Cardiac muscle cell (in vitro differentiated cells and primary cell): ENCODE data around the gene OR4K1. TPM values are rescaled to one million over a fixed set of nuclear protein-coding genes. Genes with fewer than 3 reads are reported as not detected.
"Not testable (repeated sequence)": the region's sequence is repeated elsewhere in the genome, so short reads cannot be mapped to it uniquely, and the experiment has no call there.

Experiments used
- DNase-seq, 2 donors: peaks; one replicate each; pipeline versions ENCODE4 v3.0.0 to v3.0.0-alpha.2; 2010 to 2017; ENCODE audit warnings: low read depth in 1 of 2, low spot score in 1 of 2
- H3K27ac ChIP-seq: fragments of 200-600 bp; sonication (generic); 2 replicates; pipeline ENCODE4 v1.5.1; 2016
- H3K27me3 ChIP-seq: fragments of 200-600 bp; sonication (generic); 2 replicates; pipeline ENCODE4 v1.6.0; 2016; ENCODE audit warnings: control low read depth
- H3K36me3 ChIP-seq: fragments of 200-600 bp; sonication (generic); 2 replicates; pipeline ENCODE4 v1.5.1; 2016; ENCODE audit warnings: control low read depth
- H3K4me1 ChIP-seq: fragments of 200-600 bp; sonication (generic); 2 replicates; pipeline ENCODE4 v1.8.1; 2017; ENCODE audit warnings: low read depth, mild to moderate bottlenecking, mixed run types
- H3K4me3 ChIP-seq: fragments of 200-600 bp; sonication (generic); 2 replicates; pipeline ENCODE4 v1.5.1; 2016; ENCODE audit warnings: mild to moderate bottlenecking
- H3K9me3 ChIP-seq: fragments of 200-600 bp; sonication (generic); 2 replicates; pipeline ENCODE4 v1.5.1; 2017; ENCODE audit warnings: low read depth, mild to moderate bottlenecking, control low read depth
- polyA plus RNA-seq: library from polyadenylated mRNA; unstranded; fragments of >200 nt; fragmentation: Nextera tagmentation; extraction: Ambion mirVana; gene quantifications from 2 replicates; pipeline ENCODE4 v1.2.1, GENCODE V29; 2016
- total RNA-seq: library from RNA; depleted of rRNA; stranded (reverse); fragments of >200 nt; gene quantifications from 2 replicates; pipeline ENCODE4 v1.2.3, GENCODE V29; 2016
- TF ChIP-seq, protein P1 (sequence below): IDR thresholded peaks from 2 replicates; pipeline ENCODE4 v1.5.1; 2012; ENCODE audit warnings: low read depth, mild to moderate bottlenecking, low read length

Gene OR4K1
- total and polyA plus RNA-seq, 2 experiments from 2014 or later: not detected

DNA sequence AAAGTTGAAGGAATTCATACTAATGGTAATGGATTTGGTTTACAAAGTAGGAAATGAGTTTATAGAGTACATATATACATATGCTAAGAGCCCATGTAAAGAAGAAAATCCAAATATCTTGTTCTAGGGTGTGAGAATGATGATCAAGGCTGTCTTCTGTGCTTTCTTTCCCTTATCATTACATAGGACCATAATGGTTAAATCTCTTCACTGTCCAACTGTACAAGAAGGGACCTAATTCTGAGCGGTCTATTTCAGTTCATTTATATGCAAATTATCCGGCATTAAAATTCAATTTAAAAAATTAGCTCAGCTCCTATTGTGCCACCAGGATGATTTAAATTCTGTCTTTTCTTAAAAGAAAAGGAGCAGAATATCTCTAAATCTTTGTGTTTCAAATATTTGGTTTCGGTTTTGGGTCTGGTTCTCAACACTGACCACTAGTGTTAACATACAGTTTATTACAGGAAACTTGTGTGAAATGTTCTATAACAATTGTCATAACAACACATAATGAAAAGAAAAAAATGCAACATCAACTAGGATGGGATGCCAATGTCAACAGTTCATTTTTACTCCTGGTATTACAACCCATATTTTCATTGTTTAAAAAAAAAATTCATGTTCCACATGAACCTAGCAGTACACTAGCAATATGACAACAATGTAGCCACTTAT lies 16.8 kb downstream of the OR4K1 start:
- no peak overlapping the region for H3K27ac ChIP-seq
- TF ChIP-seq, protein P1, sequence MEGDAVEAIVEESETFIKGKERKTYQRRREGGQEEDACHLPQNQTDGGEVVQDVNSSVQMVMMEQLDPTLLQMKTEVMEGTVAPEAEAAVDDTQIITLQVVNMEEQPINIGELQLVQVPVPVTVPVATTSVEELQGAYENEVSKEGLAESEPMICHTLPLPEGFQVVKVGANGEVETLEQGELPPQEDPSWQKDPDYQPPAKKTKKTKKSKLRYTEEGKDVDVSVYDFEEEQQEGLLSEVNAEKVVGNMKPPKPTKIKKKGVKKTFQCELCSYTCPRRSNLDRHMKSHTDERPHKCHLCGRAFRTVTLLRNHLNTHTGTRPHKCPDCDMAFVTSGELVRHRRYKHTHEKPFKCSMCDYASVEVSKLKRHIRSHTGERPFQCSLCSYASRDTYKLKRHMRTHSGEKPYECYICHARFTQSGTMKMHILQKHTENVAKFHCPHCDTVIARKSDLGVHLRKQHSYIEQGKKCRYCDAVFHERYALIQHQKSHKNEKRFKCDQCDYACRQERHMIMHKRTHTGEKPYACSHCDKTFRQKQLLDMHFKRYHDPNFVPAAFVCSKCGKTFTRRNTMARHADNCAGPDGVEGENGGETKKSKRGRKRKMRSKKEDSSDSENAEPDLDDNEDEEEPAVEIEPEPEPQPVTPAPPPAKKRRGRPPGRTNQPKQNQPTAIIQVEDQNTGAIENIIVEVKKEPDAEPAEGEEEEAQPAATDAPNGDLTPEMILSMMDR: no peak
- H3K9me3 ChIP-seq: no peaks in the 10 kb centered on the region

DNA sequence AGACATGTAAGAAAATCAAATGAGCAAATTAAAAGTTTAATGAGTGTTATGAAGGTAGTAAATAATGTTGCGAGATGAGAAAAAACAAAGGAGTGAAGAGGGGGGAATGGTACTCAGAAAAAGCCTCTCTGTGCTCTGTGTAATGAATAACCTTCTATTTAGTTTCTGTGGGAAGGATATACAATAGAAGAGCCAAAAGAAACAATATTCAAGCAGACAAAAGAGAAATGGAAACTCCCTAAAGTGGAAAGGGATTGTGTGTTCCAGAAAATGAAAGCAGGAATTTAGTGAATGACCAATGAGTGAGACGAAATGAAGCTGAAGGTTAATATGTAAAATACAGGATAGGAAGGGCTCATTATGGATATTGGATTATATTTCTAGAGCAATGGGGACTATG lies 18.5 kb downstream of the OR4K1 start:
- Histone ChIP-seq H3K4me1 (no peaks in the 10 kb centered on the region), H3K9me3 (peaks cover 7% of the 10 kb centered on the region), H3K27ac (no peak overlapping the region), H3K4me3 (no peak overlapping the region), H3K27me3 (no peaks in the 10 kb centered on the region), H3K36me3 (no peaks in the 10 kb centered on the region)
- TF ChIP-seq, protein P1: no peak
- no peak for DNase-seq

More for the DNA sequence above, 16.8 kb downstream of the OR4K1 start:
- Histone ChIP-seq H3K36me3 (no peaks in the 10 kb centered on the region), H3K4me1 (no peaks in the 10 kb centered on the region), H3K4me3 (no peak overlapping the region), H3K27me3 (no peaks in the 10 kb centered on the region)
- no peak for DNase-seq

DNA sequence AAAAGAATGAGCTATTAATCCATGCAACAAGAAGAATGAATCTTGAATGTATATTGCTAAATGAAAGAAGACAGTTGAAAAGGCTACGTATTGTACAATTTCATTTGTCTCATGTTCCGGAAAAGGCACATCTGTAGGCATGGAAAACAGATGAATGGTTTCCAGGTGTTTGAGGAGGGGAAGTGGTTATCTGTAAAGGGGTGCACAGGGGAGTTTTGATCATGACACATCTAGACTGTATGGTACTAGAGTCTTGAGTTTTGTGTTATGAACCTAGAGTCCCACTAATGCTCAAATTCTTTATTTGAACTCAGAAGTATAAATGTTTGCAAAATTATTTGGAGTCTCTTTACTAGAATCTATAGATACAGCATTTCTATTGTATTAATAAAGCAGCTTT lies 39.0 kb downstream of the OR4K1 start:
- not testable (repeated sequence) for H3K27me3 ChIP-seq, H3K9me3 ChIP-seq, H3K36me3 ChIP-seq, DNase-seq, H3K27ac ChIP-seq, H3K4me3 ChIP-seq, H3K4me1 ChIP-seq

DNA sequence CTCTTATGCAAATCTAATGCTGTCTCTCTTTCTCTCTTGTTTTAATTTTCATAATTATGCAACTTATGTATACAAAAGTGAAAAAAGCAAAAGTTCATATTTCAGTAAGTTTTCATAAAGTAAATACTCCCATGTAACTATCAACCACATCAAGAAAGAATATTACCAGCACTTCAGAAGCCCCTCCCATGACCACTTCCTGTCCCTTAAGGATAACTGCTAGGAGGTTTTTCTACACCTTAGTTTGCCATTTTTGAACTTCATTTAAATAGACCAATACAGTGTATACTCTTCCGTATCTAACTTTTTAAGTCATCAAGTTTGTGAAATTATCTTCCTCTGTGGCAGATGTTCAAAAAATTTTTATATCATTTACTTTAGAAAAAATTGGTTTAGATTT lies 44.1 kb downstream of the OR4K1 start:
- H3K36me3 ChIP-seq: no peaks in the 10 kb centered on the region
- H3K9me3 ChIP-seq: no peaks in the 10 kb centered on the region
- DNase-seq: no peak
- H3K27me3 ChIP-seq: no peaks in the 10 kb centered on the region
- no peak overlapping the region for H3K4me3 ChIP-seq
- TF ChIP-seq, protein P1: no peak
- no peak overlapping the region for H3K27ac ChIP-seq
- no peaks in the 10 kb centered on the region for H3K4me1 ChIP-seq

DNA sequence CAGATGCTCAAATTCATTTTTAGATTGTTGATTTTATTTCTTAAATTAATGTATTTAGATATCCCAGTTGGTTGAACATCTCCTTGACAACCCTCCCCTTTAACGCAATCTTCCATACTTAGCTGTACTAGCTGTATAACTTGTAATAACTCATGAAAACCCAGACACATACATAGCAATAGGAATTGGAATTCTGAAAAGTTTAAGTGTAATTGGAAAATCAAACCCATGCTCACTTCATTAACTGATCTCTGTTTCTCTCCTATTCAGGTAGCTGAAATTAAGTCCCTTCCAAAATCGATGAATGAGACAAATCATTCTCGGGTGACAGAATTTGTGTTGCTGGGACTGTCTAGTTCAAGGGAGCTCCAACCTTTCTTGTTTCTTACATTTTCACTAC lies 44.6 kb downstream of the OR4K1 start, which contains the start of gene OR4K15:
Gene OR4K15, plus strand, starts transcription at position 301 of the 400 bp plus-strand sequence. Its CDS starts 0 bp downstream, at position 301.
- Histone ChIP-seq H3K27ac (no peak within 1 kb of the TSS), H3K27me3 (no peaks in the 10 kb centered on the region), H3K4me3 (no peak within 1 kb of the TSS), H3K9me3 (no peaks in the 10 kb centered on the region), H3K4me1 (no peaks in the 10 kb centered on the region), H3K36me3 (no peaks in the 10 kb centered on the region)
- DNase-seq: no peak
- TF ChIP-seq, protein P1: no peak

Other genes with a start within 250 kb of the OR4K1 start
- not detected in 2 replicates for gene OR11H2, start 217.0 kb upstream of the OR4K1 start, total RNA-seq
- not detected in 2 replicates for gene OR11H2, start 217.0 kb upstream of the OR4K1 start, polyA plus RNA-seq
- not detected in 2 replicates for gene OR4Q3, start 187.3 kb upstream of the OR4K1 start, total RNA-seq
- not detected in 2 replicates for gene OR4Q3, start 187.3 kb upstream of the OR4K1 start, polyA plus RNA-seq
- gene OR4M1, start 157.4 kb upstream of the OR4K1 start, total RNA-seq: not detected in 2 replicates
- gene OR4M1, start 157.4 kb upstream of the OR4K1 start, polyA plus RNA-seq: not detected in 2 replicates
- not detected in 2 replicates for gene OR4N2, start 127.1 kb upstream of the OR4K1 start, total RNA-seq
- gene OR4N2, start 127.1 kb upstream of the OR4K1 start, polyA plus RNA-seq: not detected in 2 replicates
- not detected in 2 replicates for gene OR4K2, start 55.8 kb upstream of the OR4K1 start, total RNA-seq
- gene OR4K2, start 55.8 kb upstream of the OR4K1 start, polyA plus RNA-seq: not detected in 2 replicates
- not detected in 2 replicates for gene OR4K5, start 10.3 kb upstream of the OR4K1 start, total RNA-seq
- gene OR4K5, start 10.3 kb upstream of the OR4K1 start, polyA plus RNA-seq: not detected in 2 replicates
- not detected in 2 replicates for gene OR4K15, start 44.7 kb downstream of the OR4K1 start, total RNA-seq
- not detected in 2 replicates for gene OR4K15, start 44.7 kb downstream of the OR4K1 start, polyA plus RNA-seq
- not detected in 2 replicates for gene OR4Q2, start 71.2 kb downstream of the OR4K1 start, total RNA-seq
- gene OR4Q2, start 71.2 kb downstream of the OR4K1 start, polyA plus RNA-seq: not detected in 2 replicates
- not detected in 2 replicates for gene OR4K14, start 88.4 kb downstream of the OR4K1 start, total RNA-seq
- gene OR4K14, start 88.4 kb downstream of the OR4K1 start, polyA plus RNA-seq: not detected in 2 replicates
- gene OR4K13, start 105.1 kb downstream of the OR4K1 start, total RNA-seq: not detected in 2 replicates
- not detected in 2 replicates for gene OR4K13, start 105.1 kb downstream of the OR4K1 start, polyA plus RNA-seq
- not detected in 2 replicates for gene OR4L1, start 129.1 kb downstream of the OR4K1 start, total RNA-seq
- not detected in 2 replicates for gene OR4L1, start 129.1 kb downstream of the OR4K1 start, polyA plus RNA-seq
- gene OR4K17, start 179.8 kb downstream of the OR4K1 start, total RNA-seq: not detected in 2 replicates
- gene OR4K17, start 179.8 kb downstream of the OR4K1 start, polyA plus RNA-seq: not detected in 2 replicates
- not detected in 2 replicates for gene OR4N5, start 207.9 kb downstream of the OR4K1 start, total RNA-seq
- gene OR4N5, start 207.9 kb downstream of the OR4K1 start, polyA plus RNA-seq: not detected in 2 replicates